Sciatic nerve (tissue), 2 donors: ENCODE measurements around the gene ZNF618. TPM values are rescaled to one million over a fixed set of nuclear protein-coding genes. Genes with fewer than 3 reads are reported as not detected.

Source experiments
- ATAC-seq: fragments of 200-7000 bp; cut with Tn5 transposase; one replicate; pipeline ENCODE4 v1.9.1; 2020; ENCODE audit warnings: mild to moderate bottlenecking, moderate library complexity
- DNase-seq: peaks from one replicate; pipeline ENCODE4 v3.0.0-alpha.2; 2020; ENCODE audit warnings: low spot score
- intact Hi-C: fragments of 100-400 bp; cut with DNase I; formaldehyde crosslinking; loops from one replicate; pipeline ENCODE4 v1.14.2; 2022
- total RNA-seq: library from RNA; stranded (reverse); fragmentation: NEBNext Ultra II Directional; extraction: Animal tissue kit (Norgen Biotek cat#: 25700); gene quantifications from one replicate; pipeline ENCODE4 v1.2.1, GENCODE V29; 2021
- donor health status: DM: no; HTN: no; CAD: no.
- donor health status: DM: no; HTN: no; CAD: no.

Gene ZNF618
- total RNA-seq, 1 donor from 2014 or later: 15.5 TPM

- intact Hi-C loops: no loop called here
- ATAC-seq (no peak), DNase-seq (no peak)
These were observed 149.7 kb downstream of the ZNF618 start for GRCh38 chr9:114025760-114026159.

DNA sequence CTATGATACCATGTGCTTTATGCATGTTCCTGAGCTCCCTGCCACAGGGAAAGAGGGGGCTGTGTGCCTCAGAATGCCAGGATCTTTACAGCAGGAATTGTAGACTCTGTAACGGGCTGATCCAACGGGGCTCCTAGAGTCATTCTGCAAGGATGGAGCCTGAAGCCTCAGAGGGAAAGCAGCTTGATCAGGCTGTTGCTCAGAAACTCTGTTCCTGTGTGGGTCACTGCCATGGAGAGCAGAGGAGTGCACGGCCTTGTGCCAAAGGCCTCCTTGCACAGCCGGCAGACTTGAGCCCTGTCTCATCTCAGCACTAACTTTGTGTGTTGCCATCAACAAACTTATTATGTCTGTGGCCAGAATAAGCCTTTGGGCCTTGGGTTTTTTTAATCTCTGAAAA is 150.2 kb downstream of the ZNF618 start:
- intact Hi-C loops: no loop called here
- no peak for ATAC-seq
- DNase-seq: no peak

GRCh38 chr9:114027159-114027862 is 151.2 kb downstream of the ZNF618 start:
- no peak for ATAC-seq
- intact Hi-C loops: no loop called here

GRCh38 chr9:114027863-114028465 is 151.9 kb downstream of the ZNF618 start:
- DNase-seq (no peak), ATAC-seq (no peak)
- intact Hi-C loops: no loop called here

More at GRCh38 chr9:114027159-114027862, 151.2 kb downstream of the ZNF618 start:
- DNase-seq: no peak

- intact Hi-C loops: no loop called here
- ATAC-seq (no peak), DNase-seq (no peak)
These were observed 152.5 kb downstream of the ZNF618 start for GRCh38 chr9:114028646-114029045.

DNA sequence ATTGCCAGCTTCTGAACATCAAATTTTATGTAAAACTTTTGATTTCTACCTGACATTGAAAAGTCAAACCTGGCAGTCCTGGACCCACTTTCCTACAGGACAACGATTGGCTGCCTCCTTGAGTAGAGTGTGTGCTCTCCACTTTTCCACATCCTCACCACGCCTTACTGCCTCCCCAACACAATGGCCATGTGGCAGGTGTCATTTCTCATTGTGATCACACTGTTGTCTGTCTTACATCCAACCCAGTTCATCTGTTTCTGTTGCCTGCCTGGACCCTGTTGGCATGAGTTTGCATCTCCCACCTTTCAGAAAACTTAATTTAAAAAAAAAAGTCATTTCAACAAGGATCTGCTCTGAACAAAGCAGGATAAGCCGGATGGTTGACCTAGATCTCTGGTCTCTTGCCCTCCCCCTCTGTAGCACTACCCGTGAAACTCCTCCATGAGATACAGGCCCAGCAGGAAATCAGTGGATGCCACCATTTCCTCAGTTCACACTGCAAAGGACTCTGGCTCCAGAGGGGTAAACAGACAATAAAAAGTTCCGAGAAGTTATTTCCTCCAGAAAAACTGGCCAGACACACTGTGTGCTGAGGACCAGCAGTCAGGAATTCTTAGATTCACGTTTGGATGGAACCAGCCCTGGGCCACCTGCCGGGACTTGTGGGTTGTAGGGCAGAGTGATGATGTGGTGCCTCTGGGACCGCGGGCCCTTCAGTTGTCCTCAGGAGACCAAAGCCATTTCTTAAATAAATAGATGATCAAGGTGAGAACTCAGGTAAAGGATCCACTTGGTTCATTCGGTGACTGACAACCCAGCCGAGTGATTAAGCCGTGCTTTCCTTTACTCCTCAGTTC is 153.4 kb downstream of the ZNF618 start:
- DNase-seq (no peak), ATAC-seq (no peak)
- intact Hi-C loops: loop anchor here (10.0 kb wide), 1 partner anchor 295 kb away; no protein-coding TSS in a partner anchor

- no peak for DNase-seq
These were observed 154.3 kb downstream of the ZNF618 start for GRCh38 chr9:114030364-114030763.

GRCh38 chr9:114031037-114031630 is 155.0 kb downstream of the ZNF618 start:
- DNase-seq: no peak
- intact Hi-C loops: loop anchor here (10.0 kb wide), 1 partner anchor 296 kb away; no protein-coding TSS in a partner anchor
- no peak for ATAC-seq

More at GRCh38 chr9:114030364-114030763, 154.3 kb downstream of the ZNF618 start:
- intact Hi-C loops: loop anchor here (10.0 kb wide), 1 partner anchor 296 kb away; no protein-coding TSS in a partner anchor
- no peak for ATAC-seq

- no peak for ATAC-seq
- DNase-seq: no peak
- intact Hi-C loops: loop anchor here (10.0 kb wide), 1 partner anchor 297 kb away; no protein-coding TSS in a partner anchor
These were observed 156.1 kb downstream of the ZNF618 start for GRCh38 chr9:114031948-114032840.

DNA sequence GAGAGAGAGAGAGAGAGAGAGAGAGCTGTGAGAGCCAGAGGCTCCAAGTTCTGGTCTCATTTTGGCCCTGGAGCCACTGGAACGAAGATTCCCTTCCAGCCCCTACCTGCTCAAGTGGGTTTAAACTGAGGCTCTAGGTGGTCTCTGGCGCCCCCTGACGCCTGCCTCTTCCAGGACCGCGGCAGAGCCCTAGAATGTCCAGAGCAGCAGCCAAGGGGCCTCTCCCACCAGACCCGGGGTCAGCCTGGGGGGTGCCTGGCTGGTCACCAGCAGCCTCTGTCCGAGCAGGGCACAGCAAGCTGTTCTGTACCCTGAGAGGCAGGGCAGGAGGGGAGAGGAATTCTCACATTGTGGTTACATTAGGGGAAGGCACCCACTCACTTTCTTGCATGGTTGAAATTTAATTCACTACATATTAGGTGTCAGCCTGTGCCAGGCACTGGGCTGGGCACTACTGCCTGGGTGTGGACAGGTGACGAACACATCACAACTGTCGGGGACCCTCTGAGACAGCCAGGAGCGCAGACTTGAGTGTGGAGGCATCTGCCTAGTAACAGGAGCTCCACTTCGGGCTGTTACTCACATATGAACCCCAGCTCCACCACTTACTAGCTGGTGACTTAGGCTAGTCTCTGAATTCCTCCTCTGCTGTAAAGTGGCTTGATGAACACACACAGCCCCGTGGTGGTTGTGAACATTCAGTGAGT is 157.4 kb downstream of the ZNF618 start:
- ATAC-seq (peak; percentile 66), DNase-seq (no peak)
- intact Hi-C loops: loop anchor here (10.0 kb wide), 1 partner anchor 299 kb away; no protein-coding TSS in a partner anchor

GRCh38 chr9:114034196-114034595 is 158.1 kb downstream of the ZNF618 start:
- ATAC-seq (no peak), DNase-seq (no peak)
- intact Hi-C loops: loop anchor here (10.0 kb wide), 1 partner anchor 299 kb away; no protein-coding TSS in a partner anchor

DNA sequence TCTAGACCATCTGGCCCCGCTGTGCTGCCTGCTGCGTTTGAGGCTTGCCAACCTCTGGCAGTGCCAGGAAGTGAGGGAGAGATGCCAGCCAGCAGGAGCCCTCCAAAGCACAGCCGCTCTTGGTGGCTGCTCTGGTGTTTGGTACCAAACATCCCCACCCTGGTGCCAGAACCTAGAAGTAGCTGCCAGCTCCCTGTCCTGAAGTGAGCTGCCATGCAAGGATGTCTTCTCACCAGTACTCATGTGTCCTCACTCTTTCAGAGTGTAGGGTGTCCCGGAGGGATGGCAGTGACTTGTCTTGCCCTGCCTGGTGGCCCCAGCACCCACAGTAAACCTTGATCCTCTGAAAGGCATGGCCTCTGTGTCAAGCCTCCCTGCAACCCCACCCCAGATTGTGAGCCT is 158.6 kb downstream of the ZNF618 start:
- DNase-seq (no peak), ATAC-seq (no peak)
- intact Hi-C loops: loop anchor here (10.0 kb wide), 1 partner anchor 300 kb away; no protein-coding TSS in a partner anchor

GRCh38 chr9:114035221-114035844 is 159.2 kb downstream of the ZNF618 start:
- ATAC-seq (peak; percentile 29), DNase-seq (no peak)
- intact Hi-C loops: loop anchor here (10.0 kb wide), 1 partner anchor 301 kb away; no protein-coding TSS in a partner anchor

GRCh38 chr9:114035845-114036801 is 160.0 kb downstream of the ZNF618 start:
- intact Hi-C loops: loop anchor here (10.0 kb wide), 1 partner anchor 301 kb away; no protein-coding TSS in a partner anchor
- ATAC-seq: no peak
- DNase-seq: no peak

DNA sequence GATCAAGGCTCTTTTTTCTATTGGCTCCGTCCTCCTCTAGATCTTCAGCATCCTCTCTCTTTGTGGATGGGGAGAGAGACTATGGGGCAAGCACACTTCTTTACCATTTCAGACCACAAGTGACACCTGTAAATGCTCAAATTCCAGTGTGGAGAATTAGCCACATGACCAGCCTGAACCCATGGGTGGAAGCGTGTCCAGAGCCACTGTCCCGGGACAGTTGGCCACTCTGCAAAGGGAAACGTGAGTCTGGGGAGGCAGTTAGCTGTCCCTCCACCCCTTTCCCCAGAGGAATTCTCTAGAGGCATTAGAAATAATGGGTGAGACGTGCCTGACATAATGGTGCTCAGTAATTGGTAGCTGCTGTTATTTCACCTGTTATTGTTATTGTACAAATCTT is 161.1 kb downstream of the ZNF618 start:
- intact Hi-C loops: loop anchor here (10.0 kb wide), 1 partner anchor 302 kb away; no protein-coding TSS in a partner anchor
- DNase-seq: no peak
- ATAC-seq: no peak
